ENCODE data around the gene CEL.

DNA sequence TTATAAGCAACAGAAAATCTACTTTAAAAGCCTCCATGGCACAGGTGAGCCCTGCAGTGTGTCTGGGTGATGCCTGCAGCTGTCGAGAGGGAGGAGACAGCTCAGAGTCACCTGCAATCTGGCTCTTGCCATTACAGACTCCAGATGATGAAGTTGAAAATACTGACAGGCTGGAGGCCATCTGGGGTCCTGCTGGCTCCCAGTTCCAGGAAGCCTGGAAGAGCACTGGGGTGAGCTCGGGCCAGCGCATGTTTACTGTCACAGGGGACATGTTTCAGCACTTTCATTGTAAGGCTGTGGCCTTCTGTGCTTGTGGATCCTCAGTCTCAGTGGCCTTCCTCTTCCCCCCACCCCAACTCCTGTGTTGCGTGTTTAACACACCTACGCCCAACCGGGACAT, 28.4 kb downstream of the CEL start:
- TF ChIP-seq POLR2AphosphoS5 (IDR thresholded peaks at IDR 0.05; ENCODE audit: borderline replicate concordance, low read depth, low read length) (no peak), EZH2 (IDR thresholded peaks at IDR 0.05) (no peak)

All from SK-N-MC (cell line).